Effector memory CD4-positive, alpha-beta T cell (primary cell): ENCODE measurements around the gene HPDL.
A peak's percentile ranks its signal among the peaks of the same experiment; 100 is the strongest.

Experiments used
- DNase-seq, 3 donors: peaks; one replicate each; pipeline ENCODE4 v3.0.0-alpha.2; 2020
- H3K27ac ChIP-seq: 2 replicates; pipeline ENCODE4 v1.7.0; 2013; ENCODE audit warnings: mild to moderate bottlenecking, low read length, moderate library complexity; ENCODE audit not compliant: insufficient read depth, poor library complexity, severe bottlenecking
- H3K27me3 ChIP-seq: replicated peaks from 2 replicates; pipeline ENCODE4 v1.7.0; 2013; ENCODE audit warnings: mild to moderate bottlenecking, low read length; ENCODE audit not compliant: insufficient read depth, control insufficient read depth, poor library complexity, severe bottlenecking
- H3K36me3 ChIP-seq: 2 replicates; pipeline ENCODE4 v1.7.0; 2013; ENCODE audit warnings: mild to moderate bottlenecking, low read length, moderate library complexity; ENCODE audit not compliant: control insufficient read depth, insufficient read depth
- H3K4me1 ChIP-seq: 2 replicates; pipeline ENCODE4 v1.7.0; 2013; ENCODE audit warnings: low read length, mild to moderate bottlenecking; ENCODE audit not compliant: control insufficient read depth, insufficient read depth, poor library complexity, severe bottlenecking
- H3K4me3 ChIP-seq: 2 replicates; pipeline ENCODE4 v1.7.0; 2013; ENCODE audit warnings: low read length, low read depth, mild to moderate bottlenecking; ENCODE audit not compliant: insufficient read depth, poor library complexity, severe bottlenecking
- H3K9me3 ChIP-seq: 2 replicates; pipeline ENCODE4 v1.7.0; 2013; ENCODE audit warnings: mild to moderate bottlenecking, low read length, moderate library complexity; ENCODE audit not compliant: control insufficient read depth

The HPDL gene

GRCh38 chr1:45335855-45336324 lies 9.2 kb downstream of the HPDL start:
- Histone ChIP-seq H3K4me3 (no peak overlapping the region), H3K27ac (no peak overlapping the region), H3K27me3 (no peaks in the 10 kb centered on the region), H3K4me1 (peaks cover 5% of the 10 kb centered on the region), H3K9me3 (no peaks in the 10 kb centered on the region), H3K36me3 (peaks cover 33% of the 10 kb centered on the region)
- DNase-seq, result no peak

GRCh38 chr1:45337630-45338325 lies 11.1 kb downstream of the HPDL start:
- Histone ChIP-seq H3K36me3 (peaks cover 26% of the 10 kb centered on the region), H3K27me3 (no peaks in the 10 kb centered on the region), H3K4me3 (no peak overlapping the region), H3K4me1 (peaks cover 16% of the 10 kb centered on the region), H3K27ac (no peak overlapping the region), H3K9me3 (no peaks in the 10 kb centered on the region)
- DNase-seq, result no peak

GRCh38 chr1:45339789-45340558 lies 13.3 kb downstream of the HPDL start, which contains the start of the genes MUTYH and TOE1:
Gene MUTYH, minus strand, starts transcription at chr1:45340440. Its CDS starts 5,935 bp downstream, at chr1:45334505.
Gene TOE1, plus strand, starts transcription at chr1:45340170. Its CDS starts 83 bp downstream, at chr1:45340253.
- Histone ChIP-seq H3K27ac (peak within 1 kb of the TSS; percentile 99), H3K27me3 (no peaks in the 10 kb centered on the region), H3K36me3 (peaks cover 30% of the 10 kb centered on the region), H3K4me1 (peaks cover 16% of the 10 kb centered on the region), H3K4me3 (peak within 1 kb of the TSS; percentile 80), H3K9me3 (no peaks in the 10 kb centered on the region)
- DNase-seq, result peak; percentile 83 to 88 (median 85)

GRCh38 chr1:45340816-45341466 lies 14.2 kb downstream of the HPDL start:
- Histone ChIP-seq H3K9me3 (no peaks in the 10 kb centered on the region), H3K36me3 (peaks cover 32% of the 10 kb centered on the region), H3K4me3 (peak overlapping the region; percentile 80), H3K27ac (peak overlapping the region; percentile 99), H3K4me1 (peaks cover 16% of the 10 kb centered on the region), H3K27me3 (no peaks in the 10 kb centered on the region)
- peak in 1 of 3 donors; percentile 6 for DNase-seq

- H3K4me3 ChIP-seq, result no peak overlapping the region
- no peak overlapping the region for H3K27ac ChIP-seq
- no peak for DNase-seq
- H3K27me3 ChIP-seq, result no peaks in the 10 kb centered on the region
- peaks cover 32% of the 10 kb centered on the region for H3K36me3 ChIP-seq
- H3K9me3 ChIP-seq, result no peaks in the 10 kb centered on the region
- peaks cover 16% of the 10 kb centered on the region for H3K4me1 ChIP-seq
These were observed 17.8 kb downstream of the HPDL start for GRCh38 chr1:45344499-45344898.

- no peak for DNase-seq
- Histone ChIP-seq H3K27ac (no peak overlapping the region), H3K9me3 (no peaks in the 10 kb centered on the region), H3K4me1 (peaks cover 16% of the 10 kb centered on the region), H3K4me3 (no peak overlapping the region), H3K27me3 (no peaks in the 10 kb centered on the region), H3K36me3 (peaks cover 32% of the 10 kb centered on the region)
These were observed 18.3 kb downstream of the HPDL start for GRCh38 chr1:45345014-45345413.

GRCh38 chr1:45346473-45346872 lies 19.8 kb downstream of the HPDL start:
- no peak for DNase-seq
- H3K36me3 ChIP-seq, result peaks cover 32% of the 10 kb centered on the region
- H3K27me3 ChIP-seq, result no peaks in the 10 kb centered on the region
- peaks cover 6% of the 10 kb centered on the region for H3K4me1 ChIP-seq
- H3K27ac ChIP-seq, result no peak overlapping the region
- H3K4me3 ChIP-seq, result no peak overlapping the region
- H3K9me3 ChIP-seq, result no peaks in the 10 kb centered on the region

GRCh38 chr1:45348020-45348419 lies 21.3 kb downstream of the HPDL start:
- no peaks in the 10 kb centered on the region for H3K9me3 ChIP-seq
- DNase-seq, result no peak
- H3K27ac ChIP-seq, result no peak overlapping the region
- H3K4me3 ChIP-seq, result no peak overlapping the region
- no peaks in the 10 kb centered on the region for H3K27me3 ChIP-seq
- H3K4me1 ChIP-seq, result no peaks in the 10 kb centered on the region
- peaks cover 22% of the 10 kb centered on the region for H3K36me3 ChIP-seq

GRCh38 chr1:45348609-45348965 lies 21.9 kb downstream of the HPDL start:
- Histone ChIP-seq H3K27ac (no peak overlapping the region), H3K4me3 (no peak overlapping the region), H3K27me3 (no peaks in the 10 kb centered on the region), H3K9me3 (no peaks in the 10 kb centered on the region), H3K4me1 (no peaks in the 10 kb centered on the region), H3K36me3 (peaks cover 16% of the 10 kb centered on the region)
- DNase-seq, result no peak
